Vagina (tissue), 2 donors: ENCODE data around the gene HSPD1.
"Not testable (repeated sequence)": the region's sequence is repeated elsewhere in the genome, so short reads cannot be mapped to it uniquely, and the experiment has no call there.

Experiments
- POLR2A ChIP-seq, 2 donors: fragments of 450-650 bp; IDR thresholded peaks; one replicate each; pipeline ENCODE4 v1.6.1; 2017; ENCODE audit warnings: antibody characterized with exemption in 2 of 2, mild to moderate bottlenecking in 2 of 2, moderate library complexity in 2 of 2
- POLR2AphosphoS5 ChIP-seq, 2 donors: sonication (generic); formaldehyde crosslinking; IDR thresholded peaks; one replicate each; pipeline ENCODE4 v1.9.0; 2017; ENCODE audit warnings: antibody characterized with exemption in 2 of 2, mild to moderate bottlenecking in 2 of 2, low read depth in 1 of 2; ENCODE audit not compliant: insufficient read depth in 1 of 2
- TF ChIP-seq, protein P1 (sequence below), 3 experiments: fragments of 450-650 bp in 2 of 3; fragments of 200-600 bp in 1 of 3; sonication (generic) in 1 of 3; IDR thresholded peaks; one replicate each; pipeline ENCODE4 v1.5.1; 2017 to 2019; ENCODE audit warnings: antibody characterized with exemption in 3 of 3, mild to moderate bottlenecking in 2 of 3, moderate library complexity in 2 of 3

DNA sequence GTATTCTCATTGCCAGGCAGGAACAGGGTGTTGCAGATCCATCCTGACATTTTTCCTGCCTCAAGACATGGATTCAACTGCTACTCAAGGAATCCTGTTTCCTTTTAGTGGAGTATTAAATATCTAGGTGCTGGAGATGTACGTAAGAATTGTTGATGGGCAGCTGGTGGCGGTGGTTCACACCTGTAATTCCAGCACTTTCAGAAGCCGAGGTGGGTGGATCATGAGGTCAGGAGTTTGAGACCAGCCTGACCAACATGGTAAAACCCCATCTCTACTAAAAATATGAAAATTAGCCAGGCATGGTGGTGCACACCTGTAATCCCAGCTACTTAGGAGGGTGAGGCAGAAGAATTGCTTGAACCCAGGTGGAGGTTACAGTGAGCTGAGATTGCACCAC is 15.4 kb downstream of the HSPD1 start:
- TF ChIP-seq, protein P1, sequence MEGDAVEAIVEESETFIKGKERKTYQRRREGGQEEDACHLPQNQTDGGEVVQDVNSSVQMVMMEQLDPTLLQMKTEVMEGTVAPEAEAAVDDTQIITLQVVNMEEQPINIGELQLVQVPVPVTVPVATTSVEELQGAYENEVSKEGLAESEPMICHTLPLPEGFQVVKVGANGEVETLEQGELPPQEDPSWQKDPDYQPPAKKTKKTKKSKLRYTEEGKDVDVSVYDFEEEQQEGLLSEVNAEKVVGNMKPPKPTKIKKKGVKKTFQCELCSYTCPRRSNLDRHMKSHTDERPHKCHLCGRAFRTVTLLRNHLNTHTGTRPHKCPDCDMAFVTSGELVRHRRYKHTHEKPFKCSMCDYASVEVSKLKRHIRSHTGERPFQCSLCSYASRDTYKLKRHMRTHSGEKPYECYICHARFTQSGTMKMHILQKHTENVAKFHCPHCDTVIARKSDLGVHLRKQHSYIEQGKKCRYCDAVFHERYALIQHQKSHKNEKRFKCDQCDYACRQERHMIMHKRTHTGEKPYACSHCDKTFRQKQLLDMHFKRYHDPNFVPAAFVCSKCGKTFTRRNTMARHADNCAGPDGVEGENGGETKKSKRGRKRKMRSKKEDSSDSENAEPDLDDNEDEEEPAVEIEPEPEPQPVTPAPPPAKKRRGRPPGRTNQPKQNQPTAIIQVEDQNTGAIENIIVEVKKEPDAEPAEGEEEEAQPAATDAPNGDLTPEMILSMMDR (IDR thresholded peaks at IDR 0.05) = not testable (repeated sequence)
- TF ChIP-seq POLR2AphosphoS5 (IDR thresholded peaks at IDR 0.05; ENCODE audit: insufficient read depth in 1 of 2, low read depth in 1 of 2); POLR2A (IDR thresholded peaks at IDR 0.05): not testable (repeated sequence)
